Loucy (cell line): ENCODE measurements around the gene MCC.

Source experiments
- H2AFZ ChIP-seq: fragments of 200-600 bp; sonication (generic); 2 replicates; pipeline ENCODE4 v1.6.0; 2016; ENCODE audit warnings: antibody characterized with exemption, mild to moderate bottlenecking, low read length, moderate library complexity
- H3F3A ChIP-seq: fragments of 200-600 bp; 2 replicates; pipeline ENCODE4 v1.6.0; 2016; ENCODE audit warnings: antibody characterized with exemption, low read depth, mild to moderate bottlenecking
- H3K27me3 ChIP-seq: fragments of 200-600 bp; sonication (generic); 2 replicates; pipeline ENCODE4 v1.6.1; 2014; ENCODE audit warnings: low read length, mild to moderate bottlenecking; ENCODE audit not compliant: insufficient read depth, poor library complexity, severe bottlenecking
- H3K36me3 ChIP-seq: fragments of 200-600 bp; sonication (generic); 2 replicates; pipeline ENCODE4 v1.6.1; 2016; ENCODE audit warnings: low read length; ENCODE audit not compliant: insufficient read depth
- H3K4me1 ChIP-seq: fragments of 200-600 bp; sonication (generic); 2 replicates; pipeline ENCODE4 v1.5.1; 2014; ENCODE audit warnings: low read length, mild to moderate bottlenecking; ENCODE audit not compliant: insufficient read depth, poor library complexity, severe bottlenecking
- H3K4me2 ChIP-seq: fragments of 200-600 bp; sonication (generic); 2 replicates; pipeline ENCODE4 v1.6.0; 2014; ENCODE audit warnings: antibody characterized with exemption, low read length, low read depth, mild to moderate bottlenecking; ENCODE audit not compliant: poor library complexity, severe bottlenecking
- H3K4me3 ChIP-seq: fragments of 200-600 bp; sonication (generic); 2 replicates; pipeline ENCODE4 v1.5.1; 2014; ENCODE audit warnings: low read length, mild to moderate bottlenecking, mixed read lengths; ENCODE audit not compliant: poor library complexity, severe bottlenecking
- H3K79me2 ChIP-seq: fragments of 200-600 bp; sonication (generic); 2 replicates; pipeline ENCODE4 v1.6.1; 2014; ENCODE audit warnings: low read length; ENCODE audit not compliant: insufficient read depth
- H3K9ac ChIP-seq: fragments of 200-600 bp; sonication (generic); 2 replicates; pipeline ENCODE4 v1.6.0; 2014; ENCODE audit warnings: mild to moderate bottlenecking, low read depth, low read length, moderate library complexity; ENCODE audit not compliant: poor library complexity, severe bottlenecking
- H3K9me2 ChIP-seq: fragments of 200-600 bp; sonication (generic); replicated peaks from 2 replicates; pipeline ENCODE4 v1.6.1; 2016; ENCODE audit warnings: low read depth, low read length, mixed read lengths
- H3K9me3 ChIP-seq: fragments of 200-600 bp; sonication (generic); 2 replicates; pipeline ENCODE4 v1.6.1; 2014; ENCODE audit warnings: mild to moderate bottlenecking, antibody characterized with exemption, low read length, low read depth; ENCODE audit not compliant: insufficient read depth
- H4K20me1 ChIP-seq: fragments of 200-600 bp; sonication (generic); 2 replicates; pipeline ENCODE4 v1.6.0; 2014; ENCODE audit warnings: antibody characterized with exemption, low read length, mild to moderate bottlenecking; ENCODE audit not compliant: insufficient read depth, poor library complexity, severe bottlenecking
- CTCF ChIP-seq: fragments of 200-600 bp; sonication (generic); conservative IDR thresholded peaks from 2 replicates; pipeline ENCODE4 v1.5.1; 2014; ENCODE audit warnings: mild to moderate bottlenecking, antibody characterized with exemption, low read length
- EZH2phosphoT487 ChIP-seq: fragments of 200-600 bp; IDR thresholded peaks from 2 replicates; pipeline ENCODE4 v1.6.1; 2018; ENCODE audit warnings: antibody characterized with exemption, mild to moderate bottlenecking, moderate library complexity, borderline replicate concordance

Gene MCC

GRCh38 chr5:113187906-113188305 is 300.3 kb downstream of the MCC start:
- TF ChIP-seq EZH2phosphoT487 (no peak), CTCF (no peak)
- H3K36me3 ChIP-seq, result no peaks in the 10 kb centered on the region
- no peak overlapping the region for H2AFZ ChIP-seq

GRCh38 chr5:113186061-113186460 is 302.2 kb downstream of the MCC start:
- H3K9me3 ChIP-seq, result no peaks in the 10 kb centered on the region
- no peaks in the 10 kb centered on the region for H3K27me3 ChIP-seq
- H3K79me2 ChIP-seq, result no peaks in the 10 kb centered on the region
- peaks cover 44% of the 10 kb centered on the region for H3K4me1 ChIP-seq
- H3F3A ChIP-seq, result 0 out of 2 replicates have a peak, but pooled peaks cover 5% of the 10 kb centered on the region
- TF ChIP-seq EZH2phosphoT487 (no peak), CTCF (no peak)
- no peaks in the 10 kb centered on the region for H3K36me3 ChIP-seq
- H4K20me1 ChIP-seq, result no peaks in the 10 kb centered on the region
- H2AFZ ChIP-seq, result no peak overlapping the region
- H3K9me2 ChIP-seq, result no peaks in the 10 kb centered on the region
- no peak overlapping the region for H3K9ac ChIP-seq
- no peak overlapping the region for H3K4me2 ChIP-seq
- H3K4me3 ChIP-seq, result no peak overlapping the region

More at GRCh38 chr5:113187906-113188305, 300.3 kb downstream of the MCC start:
- Histone ChIP-seq H3F3A (no peaks in the 10 kb centered on the region), H3K27me3 (no peaks in the 10 kb centered on the region), H3K4me2 (no peak overlapping the region), H3K9ac (no peak overlapping the region), H3K4me1 (peaks cover 33% of the 10 kb centered on the region), H3K4me3 (no peak overlapping the region), H3K79me2 (no peaks in the 10 kb centered on the region), H3K9me3 (no peaks in the 10 kb centered on the region), H4K20me1 (no peaks in the 10 kb centered on the region), H3K9me2 (no peaks in the 10 kb centered on the region)

GRCh38 chr5:113183694-113184093 is 304.6 kb downstream of the MCC start:
- H3K4me1 ChIP-seq, result peaks cover 50% of the 10 kb centered on the region

More at GRCh38 chr5:113183694-113184093, 304.6 kb downstream of the MCC start:
- Histone ChIP-seq H2AFZ (no peak overlapping the region), H3K9ac (no peak overlapping the region), H3K36me3 (no peaks in the 10 kb centered on the region), H3K4me3 (no peak overlapping the region), H3K27me3 (no peaks in the 10 kb centered on the region), H3K4me2 (no peak overlapping the region), H3K9me3 (no peaks in the 10 kb centered on the region), H3F3A (0 out of 2 replicates have a peak, but pooled peaks cover 5% of the 10 kb centered on the region), H3K9me2 (no peaks in the 10 kb centered on the region), H4K20me1 (no peaks in the 10 kb centered on the region), H3K79me2 (peaks cover 4% of the 10 kb centered on the region; the same call in 1 of the 2 replicates)
- TF ChIP-seq CTCF, result no peak
